Islet precursor cell (in vitro differentiated cells): ENCODE results near the gene EMILIN2.
A peak's percentile ranks its signal among the peaks of the same experiment; 100 is the strongest.
"Not testable (repeated sequence)": the region's sequence is repeated elsewhere in the genome, so short reads cannot be mapped to it uniquely, and the experiment has no call there.

Experiments
- DNase-seq: peaks from one replicate; pipeline ENCODE4 v3.0.0-alpha.2; 2018

The EMILIN2 gene

DNA sequence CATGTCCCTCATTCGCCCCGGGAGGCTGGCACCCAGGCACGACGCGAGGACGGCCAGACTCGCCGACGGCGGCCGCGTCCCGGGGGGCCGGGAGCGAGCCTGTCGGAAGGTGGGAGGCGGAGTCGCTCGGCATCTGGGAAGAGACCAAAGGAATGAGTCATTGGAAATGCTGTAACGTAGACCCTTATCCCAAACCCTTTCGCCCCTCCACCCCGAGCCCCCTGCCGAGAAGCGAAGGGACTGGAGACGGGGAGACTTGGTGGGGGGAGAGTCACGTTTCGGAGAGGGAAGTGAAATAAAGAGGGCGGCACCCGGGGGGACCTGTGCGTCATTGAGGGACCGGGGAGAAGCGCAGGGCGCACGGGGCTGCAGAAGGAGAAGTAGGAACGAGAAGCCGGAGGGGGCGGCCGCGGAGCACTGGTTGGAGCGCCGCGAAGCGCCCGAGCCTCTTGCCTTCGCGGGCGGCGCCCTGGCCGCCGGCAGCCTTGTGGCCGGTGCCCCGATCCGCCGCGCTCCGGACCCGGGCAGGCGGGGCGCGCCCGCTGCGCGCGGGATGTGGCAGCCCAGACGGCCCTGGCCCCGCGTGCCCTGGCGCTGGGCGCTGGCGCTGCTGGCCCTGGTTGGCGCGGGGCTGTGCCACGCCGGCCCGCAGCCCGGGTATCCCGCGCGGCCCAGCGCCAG lies at the start of gene EMILIN2:
EMILIN2 (plus strand) TSS at position 371 of the 681 bp plus-strand sequence; CDS start at position 554, 183 bp downstream.
- peak; percentile 91 for DNase-seq

DNA sequence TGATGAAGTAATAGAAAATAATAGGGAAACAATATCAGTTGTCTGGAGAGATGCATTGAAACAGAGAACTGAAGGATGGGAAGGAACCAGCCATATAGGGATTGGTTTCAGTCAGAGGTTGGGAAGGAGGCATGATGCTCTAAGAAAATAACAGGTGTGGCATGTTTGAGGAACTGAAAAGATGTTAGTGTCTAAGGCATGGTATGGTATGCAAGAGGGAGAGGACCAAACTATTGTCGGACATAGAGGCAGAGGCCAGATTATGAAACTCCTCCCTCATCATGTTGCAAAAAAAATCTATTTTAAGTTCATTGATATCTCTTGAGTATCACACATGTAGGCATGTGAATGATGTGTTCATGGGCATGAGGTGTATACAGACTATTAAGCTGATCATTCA lies 48.9 kb upstream of the EMILIN2 start:
- no peak for DNase-seq

DNA sequence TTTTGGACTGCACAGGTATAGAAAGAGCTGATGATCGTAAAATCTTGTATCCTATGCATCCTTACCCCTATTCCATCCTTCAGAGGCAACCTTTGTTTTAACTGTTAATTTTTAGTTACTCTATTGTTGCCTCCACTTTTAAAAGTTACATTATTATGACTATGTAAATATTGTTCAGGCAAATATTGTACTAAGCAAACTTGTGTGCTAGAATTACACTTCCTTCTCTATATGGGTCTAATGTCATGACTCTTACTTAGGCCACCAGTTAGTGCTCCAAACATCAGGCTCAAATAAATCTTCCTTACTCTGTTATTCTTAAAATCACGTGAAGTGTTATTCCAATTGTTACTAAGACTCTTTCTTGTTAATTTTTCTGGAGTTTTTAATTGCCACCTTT lies 47.4 kb upstream of the EMILIN2 start:
- DNase-seq = no peak

DNA sequence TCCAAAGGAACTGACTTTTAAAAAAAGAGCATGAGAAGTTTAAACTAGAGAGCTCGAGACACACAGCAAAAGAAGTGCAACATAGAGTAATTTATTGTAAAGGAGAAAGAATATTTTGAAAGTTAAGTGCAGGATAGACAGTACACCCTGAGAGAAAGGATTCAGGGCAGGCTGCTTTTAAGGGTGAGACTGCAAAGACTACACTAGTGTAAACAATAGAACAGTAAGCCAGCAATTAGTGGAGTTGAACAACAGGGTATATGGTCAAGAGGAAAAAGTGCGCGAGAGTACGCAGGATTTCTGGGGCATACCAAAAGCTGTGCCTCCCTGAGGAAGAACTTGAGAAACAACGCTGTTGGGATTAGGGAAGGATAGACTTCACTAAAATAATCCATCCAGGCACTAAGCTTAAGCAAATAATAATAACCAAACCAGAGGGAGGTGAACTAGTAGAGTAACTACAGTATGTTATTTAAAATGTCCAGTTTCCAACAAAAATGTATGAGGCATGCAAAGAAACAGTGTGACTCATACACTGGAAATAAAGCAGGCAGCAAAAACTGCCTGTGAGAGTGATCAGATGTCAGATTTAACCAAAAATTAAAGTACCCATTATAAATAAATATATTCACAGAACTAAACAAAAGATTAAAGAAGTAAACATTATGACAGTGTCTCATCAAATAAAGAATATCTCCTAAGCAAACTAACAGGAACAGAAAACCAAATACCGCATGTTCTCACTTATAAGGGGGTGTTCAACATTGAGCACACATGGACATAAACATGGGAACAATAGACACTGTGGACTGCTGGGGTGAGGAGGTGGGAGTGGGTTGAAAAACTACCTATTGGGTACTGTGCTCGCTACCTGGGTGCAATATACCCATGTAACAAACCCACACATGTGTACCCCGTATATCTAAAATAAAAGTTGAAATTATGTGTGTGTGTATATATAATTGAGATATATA lies 40.5 kb upstream of the EMILIN2 start:
- DNase-seq = no peak

DNA sequence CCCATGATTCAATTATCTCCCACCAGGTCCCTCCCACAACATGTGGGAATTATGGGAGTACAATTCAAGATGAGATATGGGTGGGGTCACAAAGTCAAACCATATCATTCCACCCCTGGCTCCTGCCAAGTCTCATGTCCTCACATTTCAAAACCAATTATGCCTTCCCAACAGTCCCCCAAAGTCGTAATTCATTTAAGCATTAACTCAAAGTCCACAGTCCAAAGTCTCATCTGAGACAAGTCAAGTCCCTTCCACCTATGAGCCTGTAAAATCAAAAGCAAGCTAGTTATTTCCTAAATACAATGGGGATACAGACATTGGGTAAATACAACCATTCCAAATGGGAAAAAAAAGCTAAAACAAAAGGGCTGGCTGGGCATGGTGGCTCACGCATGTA lies 38.2 kb upstream of the EMILIN2 start:
- not testable (repeated sequence) for DNase-seq

DNA sequence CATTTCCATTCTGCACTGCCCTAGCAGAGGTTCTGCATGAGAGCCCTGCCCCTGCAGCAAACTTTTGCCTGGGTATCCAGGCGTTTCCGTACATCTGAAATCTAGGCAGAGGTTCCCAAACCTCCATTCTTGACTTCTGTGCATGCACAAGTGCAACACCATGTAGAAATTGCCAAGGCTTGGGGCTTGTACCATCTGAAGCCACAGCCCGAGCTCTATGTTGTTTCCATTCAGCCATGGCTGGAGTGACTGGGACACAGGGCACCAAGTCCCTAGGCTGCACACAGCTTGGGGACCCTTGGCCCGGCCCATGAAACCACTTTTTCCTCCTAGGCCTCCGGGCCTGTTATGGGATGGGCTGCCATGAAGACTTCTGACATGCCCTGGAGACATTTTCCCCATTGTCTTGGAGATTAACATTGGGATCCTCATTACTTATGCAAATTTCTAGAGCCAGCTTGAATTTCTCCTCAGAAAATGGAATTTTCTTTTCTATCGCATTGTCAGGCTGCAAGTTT lies 37.1 kb upstream of the EMILIN2 start:
- DNase-seq = not testable (repeated sequence)

DNA sequence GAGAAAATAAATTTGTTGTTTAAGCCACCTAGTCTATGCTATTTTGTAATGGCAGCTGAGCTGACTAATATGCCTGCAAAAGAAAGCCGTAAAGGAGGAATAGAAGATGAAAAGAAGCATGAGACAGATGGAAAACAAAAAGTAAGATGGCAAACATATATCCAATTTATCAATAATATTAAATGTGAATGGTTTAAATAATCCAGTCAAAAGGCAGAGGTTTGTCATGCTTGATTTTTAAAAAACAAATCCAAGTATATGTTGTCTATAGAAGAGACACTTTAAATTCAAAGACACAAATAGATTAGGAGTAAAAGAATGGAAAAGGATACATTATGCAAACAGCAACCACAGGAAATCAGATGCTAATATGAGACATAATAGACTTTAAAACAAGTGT lies 35.4 kb upstream of the EMILIN2 start:
- DNase-seq = no peak

DNA sequence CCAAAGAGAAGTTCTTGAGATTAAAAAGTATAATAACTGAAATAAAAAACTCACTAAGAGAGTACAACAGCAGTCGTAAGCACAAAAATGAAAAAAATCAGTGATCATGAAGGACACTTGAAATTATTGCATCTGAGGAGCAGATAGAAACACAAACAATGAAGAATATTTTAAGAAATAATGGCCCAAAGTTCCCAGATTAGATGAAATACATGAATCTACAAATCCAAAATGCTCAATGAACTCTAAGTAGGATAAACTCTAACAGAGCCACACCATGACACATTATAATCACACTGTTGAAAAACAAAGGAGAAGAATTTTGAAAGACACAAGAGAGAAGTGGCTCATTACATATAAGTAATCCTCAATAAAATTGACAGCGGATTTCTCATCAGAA lies 31.9 kb upstream of the EMILIN2 start:
- DNase-seq = no peak

DNA sequence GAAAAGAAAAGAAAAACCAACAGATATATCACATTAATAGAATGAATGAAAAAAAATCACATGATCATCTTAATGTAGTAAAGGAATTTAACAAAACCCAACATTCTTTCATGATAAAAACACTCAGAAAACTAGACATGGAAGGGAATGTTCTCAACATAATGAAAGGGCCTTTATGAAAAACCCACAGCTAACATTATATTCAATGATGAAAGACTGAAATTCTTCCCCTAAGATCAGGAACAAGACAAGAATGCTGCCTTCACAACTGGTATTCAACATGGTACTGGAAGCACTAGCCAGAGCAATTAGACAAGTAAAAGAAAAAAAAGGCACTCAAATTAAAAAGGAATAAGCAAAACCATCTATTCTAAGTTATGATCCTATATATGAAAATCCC lies 28.5 kb upstream of the EMILIN2 start:
- DNase-seq = no peak

DNA sequence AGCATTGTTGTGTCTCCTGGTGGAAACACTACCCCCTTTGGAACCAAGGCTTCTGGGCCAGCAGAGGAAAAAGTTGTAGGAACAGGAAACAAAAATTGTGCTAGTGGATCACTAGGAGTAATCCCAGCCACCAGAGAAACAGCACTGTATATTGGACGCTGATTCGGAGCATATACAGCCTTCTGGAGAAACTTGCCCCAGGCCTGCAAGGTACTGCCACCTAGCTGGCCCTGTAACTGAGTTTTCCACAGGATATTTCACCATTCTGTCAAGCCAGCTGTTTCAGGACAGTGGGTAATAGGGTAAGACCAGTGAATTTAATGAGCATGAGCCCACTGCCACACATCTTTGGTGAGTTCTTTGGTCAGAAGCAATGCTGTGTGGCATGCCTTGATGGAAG lies 25.1 kb upstream of the EMILIN2 start:
- DNase-seq = no peak

DNA sequence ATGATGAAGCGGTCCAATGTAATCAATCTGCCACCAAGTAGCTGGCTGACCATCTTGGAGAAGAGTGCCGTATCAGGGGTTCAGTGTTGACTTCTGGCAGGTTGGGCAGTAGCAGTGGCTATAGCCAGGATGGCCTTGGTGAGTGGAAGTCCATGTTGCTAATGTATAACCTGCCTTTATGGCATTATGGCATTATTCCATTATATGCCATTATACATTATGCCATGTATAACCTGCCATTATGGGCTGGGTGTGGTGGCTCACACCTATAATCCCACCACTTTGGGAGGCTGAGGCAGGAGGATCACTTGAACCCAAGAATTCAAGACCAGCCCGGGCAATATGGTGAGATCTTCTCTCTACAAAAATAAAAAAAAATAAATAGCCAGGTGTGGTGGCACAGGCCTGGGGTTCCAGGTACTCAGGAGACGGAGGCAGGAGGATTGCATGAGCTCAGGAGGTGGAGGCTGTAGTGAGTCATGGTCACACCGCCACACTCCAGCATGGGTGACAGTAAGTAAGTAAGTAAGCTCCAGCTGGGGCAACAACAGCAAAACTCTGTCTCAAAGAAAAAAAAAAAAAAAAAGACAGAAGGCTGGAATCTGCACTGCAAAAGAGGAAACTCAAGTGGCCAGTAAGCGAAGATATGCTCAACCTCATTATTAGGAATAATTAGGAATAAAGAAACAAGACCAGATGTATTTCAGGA lies 24.4 kb upstream of the EMILIN2 start:
- no peak for DNase-seq

DNA sequence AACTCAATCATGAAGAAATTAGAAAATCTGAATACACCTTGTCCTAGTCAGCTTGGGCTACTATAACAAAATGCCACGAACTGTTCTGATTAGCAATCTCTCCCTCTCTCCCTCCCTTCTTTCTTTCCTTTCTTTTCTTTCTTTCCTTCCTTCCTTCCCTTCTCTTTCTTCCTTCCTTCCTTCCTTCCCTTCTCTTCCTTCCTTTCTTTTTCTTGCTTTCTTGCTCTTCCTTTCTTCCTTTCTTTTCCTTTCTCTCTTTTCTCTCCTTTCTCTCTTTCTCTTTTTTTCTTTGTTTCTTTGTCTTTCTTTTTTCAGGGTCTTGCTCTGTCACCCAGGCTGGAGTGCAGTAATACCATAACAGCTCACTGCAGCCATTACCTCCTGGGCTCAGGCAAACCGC lies 23.6 kb upstream of the EMILIN2 start:
- DNase-seq = no peak

DNA sequence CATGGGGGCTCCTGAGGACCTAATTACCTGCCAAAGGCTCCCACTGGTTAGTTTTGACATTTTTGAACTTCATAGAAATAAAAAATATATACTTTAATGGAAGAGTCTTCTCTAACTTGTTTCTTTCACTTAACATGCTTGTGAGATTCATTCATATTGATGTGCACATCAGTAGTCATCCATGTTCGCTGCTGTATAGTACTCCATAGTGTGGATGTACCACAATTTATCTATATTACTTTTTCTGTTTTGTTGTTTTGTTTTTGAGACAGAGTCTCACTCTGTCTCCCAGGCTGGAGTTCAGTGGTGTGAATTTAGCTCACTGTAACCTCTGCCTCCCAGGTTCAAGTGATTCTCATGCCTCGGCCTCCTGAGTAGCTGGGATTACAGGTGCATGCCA lies 22.8 kb upstream of the EMILIN2 start:
- DNase-seq = no peak

DNA sequence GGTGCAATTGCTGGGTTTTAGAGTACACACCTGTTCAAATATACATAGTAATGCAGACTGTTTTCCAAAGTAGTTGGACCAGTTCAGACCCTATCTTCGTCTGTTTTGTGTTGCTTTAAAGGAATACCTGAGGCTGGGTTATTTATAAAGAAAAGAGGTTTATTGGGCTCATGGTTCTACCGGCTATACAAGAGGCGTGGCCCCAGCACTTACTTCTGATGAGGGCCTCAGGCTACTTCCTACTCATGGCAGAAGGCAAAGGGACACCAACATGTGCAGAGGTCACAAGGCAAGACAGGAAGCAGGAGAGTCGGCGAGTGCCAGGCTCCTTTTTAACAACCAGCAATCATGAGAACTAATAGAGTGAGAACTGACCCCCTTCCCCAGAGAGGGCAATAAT lies 21.9 kb upstream of the EMILIN2 start:
- DNase-seq = no peak

DNA sequence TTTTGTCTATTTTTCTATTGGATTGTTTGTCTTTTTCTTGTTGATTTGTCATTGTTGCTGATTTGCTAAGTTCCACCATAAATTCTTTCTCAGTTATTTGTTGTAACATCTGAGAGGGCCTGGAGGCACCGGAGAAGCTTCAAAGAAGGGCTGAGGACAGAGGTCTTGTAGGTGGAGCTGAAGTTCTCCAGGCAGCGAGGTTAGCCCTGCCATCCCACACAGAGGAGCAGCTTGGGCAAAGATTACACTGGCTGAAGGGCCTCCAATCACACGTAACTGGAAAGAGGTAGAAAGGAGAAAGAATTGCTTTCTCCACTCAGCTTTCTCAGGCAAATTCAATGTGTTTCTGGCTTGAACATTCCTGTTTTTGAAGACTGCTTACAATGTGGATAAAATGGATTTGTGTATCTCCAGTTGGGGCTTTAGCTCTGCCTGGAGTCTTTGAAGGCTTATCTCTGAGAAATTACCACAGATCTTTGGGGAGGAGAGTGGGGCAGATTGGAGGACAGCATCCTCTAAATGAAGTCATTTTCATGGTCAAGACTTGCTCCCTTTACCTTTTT lies 21.1 kb upstream of the EMILIN2 start:
- no peak for DNase-seq

DNA sequence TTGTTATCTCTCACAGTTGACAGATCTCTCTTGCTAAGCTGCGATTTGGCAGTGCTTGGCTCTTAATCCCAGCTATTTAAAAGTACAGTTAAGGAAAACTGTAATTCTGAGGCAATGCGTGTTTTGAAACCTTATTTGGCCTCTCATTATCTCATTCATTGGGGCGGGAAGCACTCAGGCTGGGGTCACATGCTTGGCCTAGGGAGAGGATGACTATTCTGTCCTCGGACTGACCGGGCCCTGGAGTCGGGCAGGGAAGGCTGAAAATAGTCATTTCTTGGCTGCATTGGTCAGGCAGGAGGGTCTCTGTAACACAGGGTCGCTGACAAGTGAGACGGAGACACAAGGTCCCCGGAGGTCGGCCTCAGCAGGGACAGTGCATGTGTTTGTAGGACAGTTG lies 20.2 kb upstream of the EMILIN2 start:
- DNase-seq = no peak

DNA sequence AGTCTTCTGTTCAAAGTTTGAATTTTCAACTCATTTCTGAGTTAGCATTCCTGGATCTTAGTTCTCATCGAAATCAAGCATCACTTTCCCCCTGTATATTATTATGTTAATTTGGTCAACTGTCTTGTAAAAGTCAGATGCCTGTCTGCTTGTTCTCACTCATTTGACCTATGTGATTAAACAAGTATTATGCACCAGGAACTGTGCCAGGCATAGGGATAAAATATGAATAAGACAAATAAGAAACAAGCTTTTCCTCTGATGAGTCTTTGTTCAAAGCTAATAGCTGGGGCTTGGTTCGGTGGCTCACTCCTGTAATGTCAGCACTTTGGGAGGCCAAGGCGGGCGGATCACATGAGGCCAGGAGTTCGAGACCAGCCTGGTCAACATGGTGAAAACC lies 19.7 kb upstream of the EMILIN2 start:
- DNase-seq = no peak

DNA sequence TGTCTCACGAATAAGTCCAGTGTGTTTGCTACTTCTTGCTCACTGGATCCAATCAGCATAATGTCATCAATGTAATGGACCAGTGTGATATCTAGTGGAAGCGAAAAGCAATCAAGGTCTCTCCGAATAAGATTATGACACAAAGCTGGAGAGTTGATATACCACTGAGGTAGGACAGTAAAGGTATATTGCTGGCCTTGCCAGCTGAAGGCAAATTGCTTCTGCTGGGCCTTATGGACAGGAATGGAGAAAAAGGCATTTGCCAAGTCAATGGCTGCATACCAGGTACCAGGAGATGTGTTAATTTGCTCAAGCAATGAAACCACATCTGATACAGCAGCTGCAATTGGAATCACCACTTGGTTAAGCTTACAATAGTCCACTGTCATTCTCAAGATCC lies 10.7 kb upstream of the EMILIN2 start:
- not testable (repeated sequence) for DNase-seq

DNA sequence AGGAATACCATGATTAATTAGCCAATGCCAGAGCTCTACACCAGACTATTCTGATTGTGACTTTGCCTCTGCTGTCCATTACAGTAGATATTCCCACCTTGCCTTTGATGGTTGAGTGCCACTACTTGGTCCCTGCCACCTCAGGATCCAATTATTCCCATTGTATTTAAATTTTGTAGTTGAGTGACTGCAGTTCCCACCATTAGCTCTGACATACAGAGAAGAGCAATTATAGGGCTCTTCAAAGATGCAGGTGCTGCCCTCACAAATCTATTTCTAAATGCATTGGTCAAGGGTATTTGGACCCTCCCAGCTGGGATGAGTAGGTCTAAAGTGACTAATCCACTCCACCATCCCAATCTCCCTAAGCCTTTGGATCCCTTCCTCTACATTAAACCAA lies 9.5 kb upstream of the EMILIN2 start:
- not testable (repeated sequence) for DNase-seq

DNA sequence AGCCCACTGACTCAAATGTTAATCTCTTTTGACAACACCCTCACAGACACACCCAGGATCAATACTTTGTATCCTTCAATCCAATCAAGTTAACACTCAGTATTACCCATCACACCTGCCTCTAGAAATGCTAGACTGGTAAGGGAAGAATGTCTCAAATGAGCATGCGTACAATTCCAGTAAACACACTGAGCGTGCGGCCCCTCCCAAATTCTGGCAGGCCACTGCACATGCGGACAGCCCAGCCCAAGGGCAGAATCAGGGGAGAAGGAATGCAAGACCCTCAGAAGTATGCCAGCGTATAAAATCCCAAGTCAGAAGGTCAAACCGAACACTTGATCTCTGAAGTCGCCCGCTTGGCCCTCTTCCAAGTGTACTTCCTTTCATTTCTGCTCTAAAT lies 7.6 kb upstream of the EMILIN2 start:
- DNase-seq = no peak

DNA sequence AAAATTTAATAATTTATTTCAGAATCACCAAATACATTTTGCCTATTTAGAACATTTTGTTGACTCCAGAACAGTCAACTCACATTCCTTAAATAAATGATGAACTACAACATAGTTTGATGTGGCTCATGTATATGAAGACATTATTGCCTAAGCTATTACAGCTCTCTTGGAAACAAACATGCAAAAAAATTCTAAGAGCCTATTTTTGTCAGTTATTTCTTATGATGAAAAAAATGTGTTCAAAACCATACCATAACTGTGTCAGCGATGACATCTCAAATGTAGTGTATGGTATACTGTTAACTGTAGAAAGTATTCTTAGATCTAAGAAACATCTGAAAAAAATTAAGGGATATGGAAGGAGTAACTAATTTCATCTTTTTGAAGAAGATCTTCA lies 6.3 kb upstream of the EMILIN2 start:
- DNase-seq = no peak

DNA sequence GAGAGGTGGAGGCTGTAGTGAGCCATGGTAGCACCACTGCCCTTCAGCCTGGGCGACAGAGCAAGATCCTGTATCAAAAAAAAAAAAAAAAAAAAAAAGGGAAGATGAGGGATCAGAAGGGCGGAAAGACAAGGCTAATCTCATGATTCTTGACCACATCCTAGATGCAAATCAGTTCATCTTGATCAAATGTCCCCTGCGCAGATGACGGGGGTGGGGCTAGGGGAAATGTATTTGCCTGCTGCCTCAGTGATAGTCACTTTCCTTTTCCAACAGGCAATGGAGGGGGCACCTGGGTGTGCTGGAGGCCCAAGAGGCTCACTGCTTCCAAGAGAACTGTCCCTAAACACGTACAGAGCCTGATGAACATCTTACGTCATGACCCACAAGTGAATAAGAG lies 3.7 kb upstream of the EMILIN2 start:
- no peak for DNase-seq

DNA sequence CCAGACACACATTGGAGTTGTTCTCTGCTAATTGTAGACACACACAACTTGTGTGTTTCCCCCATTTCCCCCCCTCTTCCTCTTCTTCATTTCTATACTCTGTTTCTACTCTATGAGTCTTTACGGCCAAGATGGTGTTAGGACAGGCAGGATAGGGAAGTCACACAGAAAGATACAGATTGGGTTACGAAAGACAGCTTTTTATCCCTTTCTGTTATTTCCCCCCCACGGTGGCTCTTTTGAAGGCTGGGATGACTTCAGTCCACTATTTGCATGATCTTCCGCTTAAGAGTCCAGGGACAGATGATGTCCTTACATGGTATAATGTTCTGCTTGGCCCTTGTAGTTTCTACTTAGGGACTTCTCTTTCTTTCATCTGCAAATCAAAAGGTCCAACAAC lies 1.6 kb upstream of the EMILIN2 start:
- DNase-seq = no peak
